Activated CD4-positive, alpha-beta T cell treated with anti-CD3 and anti-CD28 coated beads for 4 hours (primary cell): Measurements from ENCODE around the gene DUSP19.

Source experiments
- DNase-seq, 2 donors: peaks; one replicate each; pipeline ENCODE4 v3.0.0-alpha.2; 2020

DUSP19 gene

GRCh38 chr2:183069174-183069573, 9.4 kb upstream of the DUSP19 start:
- no peak for DNase-seq

GRCh38 chr2:183070942-183071844, 7.4 kb upstream of the DUSP19 start:
- DNase-seq, result no peak

GRCh38 chr2:183072177-183072576, 6.4 kb upstream of the DUSP19 start:
- DNase-seq, result no peak

GRCh38 chr2:183078163-183078463, 434 bp upstream of the DUSP19 start:
- DNase-seq, result no peak

- DNase-seq, result no peak
Measured at GRCh38 chr2:183079139-183079775, 710 bp downstream of the DUSP19 start.

GRCh38 chr2:183081911-183082310, 3.4 kb downstream of the DUSP19 start:
- no peak for DNase-seq

- no peak for DNase-seq
Measured at GRCh38 chr2:183088061-183088460, 9.5 kb downstream of the DUSP19 start.

GRCh38 chr2:183089192-183089851, 10.8 kb downstream of the DUSP19 start:
- DNase-seq, result no peak

GRCh38 chr2:183091318-183091953, 12.9 kb downstream of the DUSP19 start:
- no peak for DNase-seq

- no peak for DNase-seq
Measured at GRCh38 chr2:183091954-183092345, 13.4 kb downstream of the DUSP19 start.

- DNase-seq, result no peak
Measured at GRCh38 chr2:183093857-183094657, 15.5 kb downstream of the DUSP19 start.

- no peak for DNase-seq
Measured at GRCh38 chr2:183105402-183106134, 27.0 kb downstream of the DUSP19 start.

- DNase-seq, result no peak
Measured at GRCh38 chr2:183112577-183112976, 34.0 kb downstream of the DUSP19 start.

GRCh38 chr2:183113630-183114029, 35.1 kb downstream of the DUSP19 start:
- no peak for DNase-seq

GRCh38 chr2:183117226-183117625, 38.7 kb downstream of the DUSP19 start:
- DNase-seq, result no peak

GRCh38 chr2:183123117-183123958, 44.8 kb downstream of the DUSP19 start:
- DNase-seq, result no peak

GRCh38 chr2:183123959-183124221, 45.3 kb downstream of the DUSP19 start:
- no peak for DNase-seq

GRCh38 chr2:183124222-183124956, 45.8 kb downstream of the DUSP19 start, which contains the start of gene NUP35:
NUP35 (plus strand) TSS chr2:183124443; CDS start chr2:183124458, 15 bp downstream.
- peak; percentile 82 to 88 for DNase-seq

GRCh38 chr2:183124957-183125255, 46.4 kb downstream of the DUSP19 start:
- DNase-seq, result no peak

- no peak for DNase-seq
Measured at GRCh38 chr2:183125659-183126341, 47.3 kb downstream of the DUSP19 start.
